ENCODE measurements around the gene HEPN1. TPM values are rescaled to one million over a fixed set of nuclear protein-coding genes. Genes with fewer than 3 reads are reported as not detected.

HEPN1 gene
- total RNA-seq, 1 donor: not detected

- no peak for TF ChIP-seq CTCF (IDR thresholded peaks at IDR 0.05; ENCODE audit: insufficient read depth, low read length)
- DNase-seq (ENCODE audit: low read depth): no peak
- H3K4me3 ChIP-seq (ENCODE audit: low read depth, low read length): no peak overlapping the region
These were observed 11.7 kb downstream of the HEPN1 start for GRCh38 chr11:124930799-124931198.

DNA sequence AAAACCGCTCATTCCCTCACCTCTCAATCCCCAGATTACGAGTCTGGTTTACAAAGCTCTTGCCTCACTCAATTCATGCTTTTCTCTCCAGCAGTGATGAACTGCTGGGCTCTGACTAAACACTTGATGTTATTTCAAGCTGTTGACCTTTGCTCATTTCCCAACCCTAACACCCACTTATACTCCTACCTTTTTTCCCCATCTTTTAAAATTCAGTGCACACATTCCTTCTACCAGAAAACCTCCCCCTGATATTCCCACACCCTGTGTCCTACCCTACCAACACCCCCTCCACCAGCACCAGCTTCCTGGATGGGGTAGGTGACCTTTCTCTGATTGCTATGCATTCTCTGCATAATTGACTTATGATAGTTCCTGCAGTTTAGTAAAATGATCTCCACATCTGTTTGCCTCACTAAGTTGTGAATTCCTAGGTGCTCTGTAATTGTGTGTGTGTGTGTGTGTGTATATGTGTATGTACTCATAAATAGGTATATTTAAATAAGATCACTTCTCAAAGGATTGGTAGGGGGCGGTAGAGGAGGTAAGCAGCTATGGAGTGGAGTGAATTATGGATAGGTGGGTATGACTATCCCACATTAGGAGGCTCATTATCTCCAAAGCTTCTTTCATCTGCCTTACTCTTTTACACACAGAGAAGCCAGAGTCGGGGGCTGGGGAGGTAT is 16.0 kb downstream of the HEPN1 start:
- no peak for TF ChIP-seq CTCF (IDR thresholded peaks at IDR 0.05; ENCODE audit: insufficient read depth, low read length)
- no peak overlapping the region for H3K4me3 ChIP-seq (ENCODE audit: low read depth, low read length)
- peak; percentile 68 for DNase-seq (ENCODE audit: low read depth)

DNA sequence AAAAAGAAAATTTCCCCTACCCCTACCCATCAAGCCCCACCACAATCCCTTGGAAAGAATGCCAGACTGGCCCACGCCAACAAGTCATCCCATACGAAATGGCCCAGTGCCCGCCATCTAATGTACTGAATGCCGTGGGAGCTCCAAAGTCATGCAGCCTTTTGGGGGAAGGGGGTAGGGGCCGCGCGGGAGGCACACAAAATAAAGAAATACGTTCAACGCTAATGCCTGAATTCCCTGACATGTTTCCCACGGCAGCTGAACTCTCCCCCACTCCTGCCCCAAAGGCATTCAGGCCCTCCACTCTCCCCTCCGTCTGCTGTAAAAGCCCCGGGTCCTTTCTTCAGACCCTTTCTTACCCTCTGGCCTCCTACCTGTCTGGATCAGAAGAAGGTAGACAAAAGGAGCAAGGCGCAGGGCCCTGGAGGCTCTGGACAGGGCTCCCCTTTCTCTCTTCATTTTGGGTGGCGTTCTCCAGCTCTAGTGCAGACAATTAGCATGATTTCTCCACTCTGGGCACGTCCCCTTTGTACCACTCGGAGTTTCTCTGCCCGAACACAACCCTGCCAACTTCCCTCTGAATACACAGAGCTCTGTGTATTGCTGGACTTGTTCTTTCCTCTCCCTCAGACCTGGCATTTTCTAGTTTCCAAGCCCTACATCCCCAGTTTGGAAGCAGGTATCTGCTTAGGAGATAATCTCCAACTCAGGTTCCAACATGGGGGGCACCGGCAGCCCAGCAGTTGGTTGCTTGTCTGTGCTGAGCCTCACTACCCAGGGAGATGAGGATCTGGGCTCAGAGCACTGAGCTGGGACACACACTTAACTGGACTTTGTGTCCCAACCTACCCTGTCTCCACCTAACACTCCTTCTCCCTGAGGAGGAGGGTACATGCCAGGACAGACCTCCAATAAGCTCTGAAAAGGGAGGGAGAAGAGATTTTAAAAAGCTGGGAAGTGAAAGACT is 16.8 kb downstream of the HEPN1 start, which contains the start of gene HEPACAM:
TSS of gene HEPACAM (minus strand) at position 500 of the 967 bp plus-strand sequence. CDS start at position 459, 41 bp downstream.
- no peak within 1 kb of the TSS for H3K4me3 ChIP-seq (ENCODE audit: low read depth, low read length)
- no peak for DNase-seq (ENCODE audit: low read depth)
- no peak for TF ChIP-seq CTCF (IDR thresholded peaks at IDR 0.05; ENCODE audit: insufficient read depth, low read length)

GRCh38 chr11:124937336-124937935 is 18.4 kb downstream of the HEPN1 start:
- DNase-seq (ENCODE audit: low read depth): no peak
- no peak overlapping the region for H3K4me3 ChIP-seq (ENCODE audit: low read depth, low read length)
- TF ChIP-seq CTCF (IDR thresholded peaks at IDR 0.05; ENCODE audit: insufficient read depth, low read length): no peak

DNA sequence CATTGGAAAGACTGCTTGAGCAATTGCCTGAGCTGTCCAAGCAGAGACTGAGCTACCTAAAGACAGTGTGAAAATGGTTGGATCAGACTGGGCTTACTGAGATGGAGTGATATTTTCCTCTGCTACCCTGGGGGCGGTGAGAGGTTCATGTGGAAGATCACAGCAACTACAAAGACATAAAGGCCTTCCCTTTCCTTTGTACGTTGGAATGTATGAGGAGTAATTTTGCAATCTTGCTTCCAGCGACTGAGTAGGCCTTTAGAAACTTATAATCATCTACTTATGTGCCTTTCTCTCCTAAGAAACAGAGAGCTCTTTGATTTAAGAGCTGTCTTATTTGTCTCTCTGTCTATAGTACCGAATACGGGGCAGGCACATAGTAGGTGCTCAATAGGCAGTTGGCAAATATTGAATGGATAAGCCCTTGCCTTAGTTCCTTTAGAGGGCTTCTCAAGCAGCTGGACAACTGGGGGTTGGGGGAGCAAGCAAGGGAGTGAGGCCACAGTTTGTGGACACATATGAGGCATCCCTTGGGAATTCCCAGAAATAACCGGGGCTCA is 19.2 kb downstream of the HEPN1 start:
- TF ChIP-seq CTCF (IDR thresholded peaks at IDR 0.05; ENCODE audit: insufficient read depth, low read length): no peak
- H3K4me3 ChIP-seq (ENCODE audit: low read depth, low read length): no peak overlapping the region
- no peak for DNase-seq (ENCODE audit: low read depth)

DNA sequence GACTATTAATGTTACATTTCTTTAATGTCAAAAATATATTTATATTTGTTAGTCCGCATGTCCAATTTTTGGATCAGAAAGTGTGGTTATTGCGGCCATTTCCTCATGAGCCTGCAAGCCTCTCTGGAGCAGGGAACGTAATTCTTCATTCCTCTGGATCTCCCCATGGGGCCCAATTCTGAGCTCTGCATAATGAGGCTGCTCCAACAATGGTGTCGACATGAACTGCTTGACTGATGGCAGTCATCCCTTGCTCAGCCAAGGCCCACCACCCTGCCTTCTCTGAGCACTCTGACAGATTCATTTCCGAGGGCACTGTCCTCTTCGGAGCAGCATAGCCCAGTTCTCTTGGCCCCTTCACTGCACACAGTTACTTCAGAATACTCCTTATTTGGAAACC is 19.9 kb downstream of the HEPN1 start:
- no peak for DNase-seq (ENCODE audit: low read depth)
- no peak overlapping the region for H3K4me3 ChIP-seq (ENCODE audit: low read depth, low read length)
- no peak for TF ChIP-seq CTCF (IDR thresholded peaks at IDR 0.05; ENCODE audit: insufficient read depth, low read length)

Data from fibroblast of the aortic adventitia (primary cell).